IPS-20b (cell line): ENCODE measurements around the gene NKTR.

Source experiments
- H3K27ac ChIP-seq: one replicate; pipeline ENCODE4 v1.5.1; 2013; ENCODE audit warnings: low read length
- H3K27me3 ChIP-seq: 2 replicates; pipeline ENCODE4 v1.6.1; 2013; ENCODE audit warnings: mild to moderate bottlenecking, low read length, inconsistent platforms; ENCODE audit not compliant: insufficient read depth
- H3K36me3 ChIP-seq: 2 replicates; pipeline ENCODE4 v1.6.1; 2013; ENCODE audit warnings: low read depth, mild to moderate bottlenecking, inconsistent platforms, low read length, moderate library complexity; ENCODE audit not compliant: insufficient read depth
- H3K4me1 ChIP-seq: 2 replicates; pipeline ENCODE4 v1.6.1; 2013; ENCODE audit warnings: mild to moderate bottlenecking, control low read depth, inconsistent platforms, low read length, moderate library complexity; ENCODE audit not compliant: insufficient read depth
- H3K4me3 ChIP-seq: 2 replicates; pipeline ENCODE4 v1.5.1; 2013; ENCODE audit warnings: mild to moderate bottlenecking, low read length, inconsistent platforms
- H3K9ac ChIP-seq: 2 replicates; pipeline ENCODE4 v1.6.1; 2013; ENCODE audit warnings: low read depth, mild to moderate bottlenecking, inconsistent platforms, low read length, moderate library complexity
- H3K9me3 ChIP-seq: 2 replicates; pipeline ENCODE4 v1.6.1; 2013; ENCODE audit warnings: mild to moderate bottlenecking, low read depth, low read length, inconsistent platforms; ENCODE audit not compliant: insufficient read depth

NKTR gene

GRCh38 chr3:42678447-42678846 lies 78.0 kb downstream of the NKTR start:
- Histone ChIP-seq H3K4me1 (peaks cover 3% of the 10 kb centered on the region; the same call in 1 of the 2 replicates), H3K36me3 (no peaks in the 10 kb centered on the region), H3K4me3 (no peak overlapping the region), H3K27ac (no peak overlapping the region), H3K27me3 (no peaks in the 10 kb centered on the region), H3K9ac (no peak overlapping the region), H3K9me3 (peaks cover 5% of the 10 kb centered on the region; the same call in 1 of the 2 replicates)

- peaks cover 5% of the 10 kb centered on the region; the same call in 1 of the 2 replicates for H3K9me3 ChIP-seq
- H3K4me3 ChIP-seq, result no peak overlapping the region
- no peak overlapping the region for H3K9ac ChIP-seq
- no peaks in the 10 kb centered on the region for H3K27me3 ChIP-seq
- H3K4me1 ChIP-seq, result peaks cover 3% of the 10 kb centered on the region; the same call in 1 of the 2 replicates
- no peak overlapping the region for H3K27ac ChIP-seq
- no peaks in the 10 kb centered on the region for H3K36me3 ChIP-seq
These were observed 79.8 kb downstream of the NKTR start for GRCh38 chr3:42680271-42680670.

- Histone ChIP-seq H3K36me3 (no peaks in the 10 kb centered on the region), H3K27ac (no peak overlapping the region), H3K4me1 (peaks cover 3% of the 10 kb centered on the region; the same call in 1 of the 2 replicates), H3K9me3 (peaks cover 4% of the 10 kb centered on the region; the same call in 1 of the 2 replicates), H3K27me3 (no peaks in the 10 kb centered on the region), H3K9ac (no peak overlapping the region), H3K4me3 (no peak overlapping the region)
These were observed 80.3 kb downstream of the NKTR start for GRCh38 chr3:42680806-42681205.

- Histone ChIP-seq H3K4me3 (no peak overlapping the region), H3K9me3 (no peaks in the 10 kb centered on the region; the same call in 1 of the 2 replicates), H3K27me3 (no peaks in the 10 kb centered on the region), H3K4me1 (peaks cover 3% of the 10 kb centered on the region; the same call in 1 of the 2 replicates), H3K9ac (no peak overlapping the region), H3K36me3 (no peaks in the 10 kb centered on the region), H3K27ac (no peak overlapping the region)
These were observed 81.0 kb downstream of the NKTR start for GRCh38 chr3:42681361-42682038.

- H3K9ac ChIP-seq, result no peak overlapping the region
- no peak overlapping the region for H3K27ac ChIP-seq
- no peaks in the 10 kb centered on the region for H3K27me3 ChIP-seq
- no peak overlapping the region for H3K4me3 ChIP-seq
- no peaks in the 10 kb centered on the region for H3K9me3 ChIP-seq
- H3K36me3 ChIP-seq, result no peaks in the 10 kb centered on the region
- peaks cover 3% of the 10 kb centered on the region; the same call in 1 of the 2 replicates for H3K4me1 ChIP-seq
These were observed 82.0 kb downstream of the NKTR start for GRCh38 chr3:42682301-42683070.

- H3K27ac ChIP-seq, result no peak overlapping the region
- H3K9ac ChIP-seq, result no peak overlapping the region
- H3K4me1 ChIP-seq, result no peaks in the 10 kb centered on the region; the same call in 1 of the 2 replicates
- no peak overlapping the region for H3K4me3 ChIP-seq
- H3K36me3 ChIP-seq, result no peaks in the 10 kb centered on the region
- no peaks in the 10 kb centered on the region for H3K9me3 ChIP-seq
- no peaks in the 10 kb centered on the region for H3K27me3 ChIP-seq
These were observed 83.6 kb downstream of the NKTR start for GRCh38 chr3:42683875-42684598.

GRCh38 chr3:42684632-42685362 lies 84.3 kb downstream of the NKTR start:
- no peak overlapping the region for H3K9ac ChIP-seq
- no peaks in the 10 kb centered on the region for H3K9me3 ChIP-seq
- no peak overlapping the region for H3K27ac ChIP-seq

GRCh38 chr3:42685363-42685881 lies 84.9 kb downstream of the NKTR start, which contains the start of gene KLHL40:
Gene KLHL40, plus strand, starts transcription at chr3:42685537. Its CDS starts 82 bp downstream, at chr3:42685619.
- peaks cover 11% of the 10 kb centered on the region; the same call in 1 of the 2 replicates for H3K4me1 ChIP-seq
- no peak within 1 kb of the TSS for H3K4me3 ChIP-seq
- H3K27me3 ChIP-seq, result no peaks in the 10 kb centered on the region
- no peaks in the 10 kb centered on the region for H3K9me3 ChIP-seq
- no peak within 1 kb of the TSS for H3K9ac ChIP-seq
- H3K36me3 ChIP-seq, result no peaks in the 10 kb centered on the region
- no peak within 1 kb of the TSS for H3K27ac ChIP-seq

More at GRCh38 chr3:42684632-42685362, 84.3 kb downstream of the NKTR start:
- no peak overlapping the region for H3K4me3 ChIP-seq
- no peaks in the 10 kb centered on the region for H3K36me3 ChIP-seq
- peaks cover 7% of the 10 kb centered on the region; the same call in 1 of the 2 replicates for H3K4me1 ChIP-seq
- no peaks in the 10 kb centered on the region for H3K27me3 ChIP-seq

- no peak overlapping the region for H3K4me3 ChIP-seq
- peaks cover 11% of the 10 kb centered on the region; the same call in 1 of the 2 replicates for H3K4me1 ChIP-seq
- no peaks in the 10 kb centered on the region for H3K9me3 ChIP-seq
- H3K9ac ChIP-seq, result no peak overlapping the region
- H3K36me3 ChIP-seq, result no peaks in the 10 kb centered on the region
- no peak overlapping the region for H3K27ac ChIP-seq
- no peaks in the 10 kb centered on the region for H3K27me3 ChIP-seq
These were observed 85.7 kb downstream of the NKTR start for GRCh38 chr3:42685891-42686820.
